ENCODE results near the gene FKRP.

The FKRP gene

DNA sequence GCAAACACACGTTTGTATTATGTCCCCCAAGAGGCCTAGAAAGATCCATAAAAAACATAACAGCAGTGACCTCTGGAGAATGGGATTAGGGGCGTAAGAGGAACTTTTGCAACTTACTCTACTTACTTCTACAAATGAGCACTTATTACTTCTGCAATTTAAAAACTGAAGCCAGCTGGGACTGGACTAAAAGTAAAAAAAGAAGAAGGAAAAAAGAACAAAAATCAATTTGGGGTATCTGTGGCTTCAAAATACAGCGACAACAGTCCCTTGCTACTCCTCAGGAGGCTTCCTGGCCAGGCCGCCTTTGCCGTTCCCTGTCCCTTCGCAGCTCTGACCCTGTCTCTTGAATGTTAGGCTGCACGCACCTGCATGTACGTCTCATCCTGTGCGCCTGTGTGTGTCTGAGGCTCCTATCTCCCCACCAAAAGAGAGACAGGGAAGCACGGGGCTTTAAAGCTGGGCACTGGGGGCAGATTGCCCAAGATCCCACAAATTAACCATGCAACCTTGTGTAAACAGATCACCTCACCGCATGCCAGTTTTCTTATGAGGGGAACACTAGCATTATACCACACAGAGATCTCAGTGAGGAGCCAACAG is 12.1 kb upstream of the FKRP start:
- TF ChIP-seq ZFP30 (CRISPR knock-in tag; IDR thresholded peaks at IDR 0.05): no peak
- no peak for TF ChIP-seq CSDC2 (CRISPR knock-in tag; IDR thresholded peaks at IDR 0.05)
- no peak for TF ChIP-seq TOX (CRISPR knock-in tag; IDR thresholded peaks at IDR 0.05; ENCODE audit: borderline replicate concordance)
- no peak for TF ChIP-seq RARB (CRISPR knock-in tag; IDR thresholded peaks at IDR 0.05)
- TF ChIP-seq PATZ1 (CRISPR knock-in tag; IDR thresholded peaks at IDR 0.05; ENCODE audit: borderline replicate concordance): no peak
- TF ChIP-seq TCF4 (CRISPR knock-in tag; IDR thresholded peaks at IDR 0.05; ENCODE audit: borderline replicate concordance): no peak
- TF ChIP-seq, protein P1, sequence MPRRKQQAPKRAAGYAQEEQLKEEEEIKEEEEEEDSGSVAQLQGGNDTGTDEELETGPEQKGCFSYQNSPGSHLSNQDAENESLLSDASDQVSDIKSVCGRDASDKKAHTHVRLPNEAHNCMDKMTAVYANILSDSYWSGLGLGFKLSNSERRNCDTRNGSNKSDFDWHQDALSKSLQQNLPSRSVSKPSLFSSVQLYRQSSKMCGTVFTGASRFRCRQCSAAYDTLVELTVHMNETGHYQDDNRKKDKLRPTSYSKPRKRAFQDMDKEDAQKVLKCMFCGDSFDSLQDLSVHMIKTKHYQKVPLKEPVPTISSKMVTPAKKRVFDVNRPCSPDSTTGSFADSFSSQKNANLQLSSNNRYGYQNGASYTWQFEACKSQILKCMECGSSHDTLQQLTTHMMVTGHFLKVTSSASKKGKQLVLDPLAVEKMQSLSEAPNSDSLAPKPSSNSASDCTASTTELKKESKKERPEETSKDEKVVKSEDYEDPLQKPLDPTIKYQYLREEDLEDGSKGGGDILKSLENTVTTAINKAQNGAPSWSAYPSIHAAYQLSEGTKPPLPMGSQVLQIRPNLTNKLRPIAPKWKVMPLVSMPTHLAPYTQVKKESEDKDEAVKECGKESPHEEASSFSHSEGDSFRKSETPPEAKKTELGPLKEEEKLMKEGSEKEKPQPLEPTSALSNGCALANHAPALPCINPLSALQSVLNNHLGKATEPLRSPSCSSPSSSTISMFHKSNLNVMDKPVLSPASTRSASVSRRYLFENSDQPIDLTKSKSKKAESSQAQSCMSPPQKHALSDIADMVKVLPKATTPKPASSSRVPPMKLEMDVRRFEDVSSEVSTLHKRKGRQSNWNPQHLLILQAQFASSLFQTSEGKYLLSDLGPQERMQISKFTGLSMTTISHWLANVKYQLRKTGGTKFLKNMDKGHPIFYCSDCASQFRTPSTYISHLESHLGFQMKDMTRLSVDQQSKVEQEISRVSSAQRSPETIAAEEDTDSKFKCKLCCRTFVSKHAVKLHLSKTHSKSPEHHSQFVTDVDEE (CRISPR knock-in tag; IDR thresholded peaks at IDR 0.05): no peak
- TF ChIP-seq SNAI2 (CRISPR knock-in tag; IDR thresholded peaks at IDR 0.05): no peak
- TF ChIP-seq OSR1 (CRISPR knock-in tag; IDR thresholded peaks at IDR 0.05): no peak
- no peak for TF ChIP-seq ZC3H10 (CRISPR knock-in tag; IDR thresholded peaks at IDR 0.05)
- TF ChIP-seq ARNTL (CRISPR knock-in tag; IDR thresholded peaks at IDR 0.05; ENCODE audit: borderline replicate concordance, low read depth): no peak
- TF ChIP-seq, protein P2, sequence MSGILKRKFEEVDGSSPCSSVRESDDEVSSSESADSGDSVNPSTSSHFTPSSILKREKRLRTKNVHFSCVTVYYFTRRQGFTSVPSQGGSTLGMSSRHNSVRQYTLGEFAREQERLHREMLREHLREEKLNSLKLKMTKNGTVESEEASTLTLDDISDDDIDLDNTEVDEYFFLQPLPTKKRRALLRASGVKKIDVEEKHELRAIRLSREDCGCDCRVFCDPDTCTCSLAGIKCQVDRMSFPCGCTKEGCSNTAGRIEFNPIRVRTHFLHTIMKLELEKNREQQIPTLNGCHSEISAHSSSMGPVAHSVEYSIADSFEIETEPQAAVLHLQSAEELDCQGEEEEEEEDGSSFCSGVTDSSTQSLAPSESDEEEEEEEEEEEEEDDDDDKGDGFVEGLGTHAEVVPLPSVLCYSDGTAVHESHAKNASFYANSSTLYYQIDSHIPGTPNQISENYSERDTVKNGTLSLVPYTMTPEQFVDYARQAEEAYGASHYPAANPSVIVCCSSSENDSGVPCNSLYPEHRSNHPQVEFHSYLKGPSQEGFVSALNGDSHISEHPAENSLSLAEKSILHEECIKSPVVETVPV (CRISPR knock-in tag; IDR thresholded peaks at IDR 0.05): no peak
- TF ChIP-seq POU6F1 (CRISPR knock-in tag; IDR thresholded peaks at IDR 0.05; ENCODE audit: borderline replicate concordance, low read depth): no peak
- no peak for TF ChIP-seq PPARA (CRISPR knock-in tag; IDR thresholded peaks at IDR 0.05; ENCODE audit: borderline replicate concordance)
- TF ChIP-seq ESRRG (CRISPR knock-in tag; IDR thresholded peaks at IDR 0.05): no peak
- TF ChIP-seq BACH2 (CRISPR knock-in tag; IDR thresholded peaks at IDR 0.05; ENCODE audit: borderline replicate concordance): no peak
- no peak for TF ChIP-seq ZNF8 (CRISPR knock-in tag; IDR thresholded peaks at IDR 0.05)
- no peak for TF ChIP-seq ZNF565 (CRISPR knock-in tag; conservative IDR thresholded peaks at IDR 0.05; ENCODE audit: low read depth)
- TF ChIP-seq GLIS3 (CRISPR knock-in tag; IDR thresholded peaks at IDR 0.05): no peak
- ATAC-seq: no peak

DNA sequence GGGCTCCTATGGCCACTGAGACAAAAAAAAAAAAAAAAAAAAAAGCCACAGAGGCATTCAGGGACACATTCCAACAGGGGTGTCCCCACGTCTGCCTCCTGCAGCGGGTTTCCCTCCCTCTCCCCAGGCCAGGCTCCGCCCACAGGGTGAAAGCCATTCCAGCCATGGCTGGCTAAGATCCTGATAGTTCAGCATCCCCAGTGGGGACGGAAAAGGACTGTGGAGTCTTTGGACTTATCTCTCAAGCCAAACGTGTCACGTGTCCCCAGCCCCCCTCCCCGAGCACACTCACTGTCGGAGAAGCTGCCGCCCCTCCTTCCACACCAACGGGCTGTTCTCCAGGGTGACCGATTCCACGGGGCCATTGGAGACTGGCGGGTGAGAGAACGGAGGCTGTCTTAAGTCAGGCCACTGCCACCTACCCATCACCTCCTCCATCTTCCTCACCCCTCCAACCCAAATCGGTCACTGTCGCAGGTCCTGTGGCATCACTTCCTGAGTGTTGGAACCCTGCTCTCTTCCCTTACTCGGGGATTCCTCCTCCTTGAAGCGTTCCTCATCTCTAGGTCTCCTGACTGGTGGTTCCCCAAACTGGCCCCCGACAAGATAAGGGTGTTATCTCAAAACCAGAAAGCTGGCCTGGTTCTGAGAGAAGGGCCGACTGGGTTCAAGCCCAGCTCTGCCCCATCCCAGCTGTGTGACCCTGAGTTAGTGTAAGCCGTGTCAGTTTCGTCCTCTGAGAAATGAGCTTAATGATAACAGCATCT is 9.1 kb upstream of the FKRP start:
- no peak for ATAC-seq
- TF ChIP-seq TOX (CRISPR knock-in tag; IDR thresholded peaks at IDR 0.05; ENCODE audit: borderline replicate concordance): no peak
- no peak for TF ChIP-seq SNAI2 (CRISPR knock-in tag; IDR thresholded peaks at IDR 0.05)
- TF ChIP-seq PATZ1 (CRISPR knock-in tag; IDR thresholded peaks at IDR 0.05; ENCODE audit: borderline replicate concordance): no peak
- TF ChIP-seq PPARA (CRISPR knock-in tag; IDR thresholded peaks at IDR 0.05; ENCODE audit: borderline replicate concordance): no peak
- no peak for TF ChIP-seq ZNF8 (CRISPR knock-in tag; IDR thresholded peaks at IDR 0.05)
- TF ChIP-seq OSR1 (CRISPR knock-in tag; IDR thresholded peaks at IDR 0.05): no peak
